Panc1 (cell line): ENCODE data around the gene CCR9. TPM values are rescaled to one million over a fixed set of nuclear protein-coding genes. Genes with fewer than 3 reads are reported as not detected.

Experiments
- ATAC-seq: fragments of 200-7000 bp; cut with Tn5 transposase; 2 replicates; pipeline ENCODE4 v1.9.1; 2020; ENCODE audit warnings: mild to moderate bottlenecking, moderate library complexity
- BruUV-seq: library from RNA; stranded (reverse); fragments of 400-500 nt; replicated peaks from 2 replicates; lab custom pipeline; 2021; lab: Mats Ljungman, UMichigan
- CTCF ChIA-PET: fragments of 300-600 bp; sonication (Branson Sonifier 250); formaldehyde crosslinking; loops from one replicate; lab custom pipeline; 2022; ENCODE audit warnings: antibody characterized with exemption; lab: Charles Lee
- POLR2A ChIA-PET: fragments of 300-600 bp; sonication (Branson Sonifier 250); formaldehyde crosslinking; loops from one replicate; lab custom pipeline; 2022; ENCODE audit warnings: antibody characterized with exemption; lab: Charles Lee
- DNase-seq: peaks from one replicate; pipeline ENCODE4 v3.0.0-alpha.2; 2010; ENCODE audit warnings: low read depth, low spot score
- H3K27ac ChIP-seq: 2 replicates; pipeline ENCODE4 v1.5.1; 2011; ENCODE audit warnings: mild to moderate bottlenecking, low read length, inconsistent platforms
- H3K27me3 ChIP-seq: fragments of 200-500 bp; sonication (Bioruptor generic); 2 replicates; pipeline ENCODE4 v1.6.0; 2014; ENCODE audit warnings: low read length, inconsistent platforms; ENCODE audit not compliant: control insufficient read depth, insufficient read depth
- H3K36me3 ChIP-seq: fragments of 200-500 bp; sonication (Bioruptor generic); 2 replicates; pipeline ENCODE4 v1.5.1; 2014; ENCODE audit warnings: inconsistent platforms, mild to moderate bottlenecking, low read length, moderate library complexity; ENCODE audit not compliant: control insufficient read depth, insufficient read depth
- H3K4me1 ChIP-seq: 2 replicates; pipeline ENCODE4 v1.5.1; 2011; ENCODE audit warnings: inconsistent platforms, mild to moderate bottlenecking, low read length, moderate library complexity; ENCODE audit not compliant: control insufficient read depth, insufficient read depth
- H3K4me3 ChIP-seq, 2 experiments: 2 replicates each; pipeline ENCODE4 v1.5.1; 2011 to 2012; ENCODE audit warnings: low read depth in 2 of 2, low read length in 2 of 2, mild to moderate bottlenecking in 2 of 2, inconsistent platforms in 1 of 2, moderate library complexity in 1 of 2
- H3K9me3 ChIP-seq: fragments of 200-500 bp; sonication (Bioruptor generic); 2 replicates; pipeline ENCODE4 v1.5.1; 2014; ENCODE audit warnings: low read depth, mild to moderate bottlenecking, inconsistent platforms, low read length, moderate library complexity; ENCODE audit not compliant: control insufficient read depth, insufficient read depth
- POLR2AphosphoS5 ChIP-seq: IDR thresholded peaks from 2 replicates; pipeline ENCODE4 v1.6.1; 2012; ENCODE audit warnings: mild to moderate bottlenecking, low read depth, low read length, moderate library complexity
- SIN3A ChIP-seq: IDR thresholded peaks from 2 replicates; pipeline ENCODE4 v1.6.1; 2012; ENCODE audit warnings: low read depth, mild to moderate bottlenecking, low read length, moderate library complexity, borderline replicate concordance; ENCODE audit not compliant: insufficient read depth
- TCF7L2 ChIP-seq: IDR thresholded peaks from 2 replicates; pipeline ENCODE4 v1.6.1; 2011; ENCODE audit warnings: mild to moderate bottlenecking, low read depth, low read length, inconsistent platforms
- in situ Hi-C: cut with HindIII; loops from 2 replicates; pipeline ENCODE4 v1.10.0; 2016; ENCODE audit warnings: low sequenced_read_pairs, low pct_unique_long_range_greater_than_20kb
- intact Hi-C: fragments of 100-400 bp; cut with micrococcal nuclease; formaldehyde crosslinking; loops from one replicate; pipeline ENCODE4 v1.10.0; 2022; ENCODE audit not compliant: unreplicated experiment
- total RNA-seq: library from RNA; stranded (reverse); gene quantifications from one replicate; pipeline ENCODE4 v1.2.1, GENCODE V29; 2021; ENCODE audit not compliant: unreplicated experiment
- TF ChIP-seq, protein P1 (sequence below), 2 experiments: IDR thresholded peaks; 2 replicates each; pipeline ENCODE4 v1.6.1; 2011 to 2012; ENCODE audit warnings: low read depth in 2 of 2, control low read depth in 1 of 2, low read length in 1 of 2, mild to moderate bottlenecking in 1 of 2, moderate library complexity in 1 of 2; ENCODE audit not compliant: insufficient read depth in 1 of 2
- TF ChIP-seq, protein P2 (sequence below): fragments of 450-650 bp; IDR thresholded peaks from 2 replicates; pipeline ENCODE4 v1.5.1; 2017; ENCODE audit warnings: mild to moderate bottlenecking

CCR9 gene
- total RNA-seq, 1 experiment from 2014 or later: not detected

DNA sequence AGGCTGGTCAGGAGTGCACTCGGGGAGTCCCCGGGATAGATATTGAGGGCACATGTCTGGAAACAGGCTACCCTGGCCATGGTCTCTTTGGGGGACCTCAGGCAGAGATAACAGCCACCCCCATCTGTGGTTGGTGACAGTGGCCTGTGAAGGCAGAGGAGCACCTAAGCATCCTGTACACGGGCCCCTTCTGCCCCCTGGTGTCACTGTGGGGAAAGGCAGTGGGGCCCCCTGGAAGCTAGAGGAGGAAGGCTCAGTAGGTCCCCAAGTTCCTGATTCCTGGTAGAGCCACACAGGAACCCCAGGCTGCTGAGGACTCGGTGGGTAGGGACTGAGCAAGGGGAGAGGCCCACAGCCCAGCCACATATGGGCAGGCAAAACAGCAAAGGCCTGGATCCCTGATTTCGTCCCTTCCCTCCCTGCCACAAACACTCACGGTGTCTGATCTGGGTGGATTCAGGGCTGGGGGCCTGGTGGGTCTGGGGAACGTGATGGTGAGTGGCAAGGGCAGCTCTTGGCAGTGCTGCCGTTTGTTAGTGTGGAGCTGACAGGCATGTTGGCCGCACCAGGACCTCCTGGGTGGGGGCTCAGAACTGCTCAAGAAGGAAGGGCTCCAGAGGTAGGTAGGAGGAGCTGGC is 42.8 kb downstream of the CCR9 start:
- Histone ChIP-seq H3K36me3 (no peaks in the 10 kb centered on the region), H3K4me1 (no peaks in the 10 kb centered on the region), H3K27ac (no peak overlapping the region), H3K4me3 (no peak overlapping the region), H3K27me3 (no peaks in the 10 kb centered on the region), H3K9me3 (no peaks in the 10 kb centered on the region)
- ATAC-seq: peak; percentile 91
- DNase-seq: peak; percentile 30
- CTCF ChIA-PET: interaction anchor here (0.6 to 1.0 kb wide), 3 partner anchors 88 to 180 kb away, joined by 3 to 10 read pairs (median 7); no protein-coding TSS in a partner anchor
- in situ Hi-C loops (no loop called here), intact Hi-C loops (loop anchor here (1.0 to 10.0 kb wide), 2 partner anchors 168 to 414 kb away; no protein-coding TSS in a partner anchor)
- BruUV-seq: no TSS peak
- POLR2A ChIA-PET: no interaction called here
- no peak for TF ChIP-seq POLR2AphosphoS5
- TF ChIP-seq, protein P1, sequence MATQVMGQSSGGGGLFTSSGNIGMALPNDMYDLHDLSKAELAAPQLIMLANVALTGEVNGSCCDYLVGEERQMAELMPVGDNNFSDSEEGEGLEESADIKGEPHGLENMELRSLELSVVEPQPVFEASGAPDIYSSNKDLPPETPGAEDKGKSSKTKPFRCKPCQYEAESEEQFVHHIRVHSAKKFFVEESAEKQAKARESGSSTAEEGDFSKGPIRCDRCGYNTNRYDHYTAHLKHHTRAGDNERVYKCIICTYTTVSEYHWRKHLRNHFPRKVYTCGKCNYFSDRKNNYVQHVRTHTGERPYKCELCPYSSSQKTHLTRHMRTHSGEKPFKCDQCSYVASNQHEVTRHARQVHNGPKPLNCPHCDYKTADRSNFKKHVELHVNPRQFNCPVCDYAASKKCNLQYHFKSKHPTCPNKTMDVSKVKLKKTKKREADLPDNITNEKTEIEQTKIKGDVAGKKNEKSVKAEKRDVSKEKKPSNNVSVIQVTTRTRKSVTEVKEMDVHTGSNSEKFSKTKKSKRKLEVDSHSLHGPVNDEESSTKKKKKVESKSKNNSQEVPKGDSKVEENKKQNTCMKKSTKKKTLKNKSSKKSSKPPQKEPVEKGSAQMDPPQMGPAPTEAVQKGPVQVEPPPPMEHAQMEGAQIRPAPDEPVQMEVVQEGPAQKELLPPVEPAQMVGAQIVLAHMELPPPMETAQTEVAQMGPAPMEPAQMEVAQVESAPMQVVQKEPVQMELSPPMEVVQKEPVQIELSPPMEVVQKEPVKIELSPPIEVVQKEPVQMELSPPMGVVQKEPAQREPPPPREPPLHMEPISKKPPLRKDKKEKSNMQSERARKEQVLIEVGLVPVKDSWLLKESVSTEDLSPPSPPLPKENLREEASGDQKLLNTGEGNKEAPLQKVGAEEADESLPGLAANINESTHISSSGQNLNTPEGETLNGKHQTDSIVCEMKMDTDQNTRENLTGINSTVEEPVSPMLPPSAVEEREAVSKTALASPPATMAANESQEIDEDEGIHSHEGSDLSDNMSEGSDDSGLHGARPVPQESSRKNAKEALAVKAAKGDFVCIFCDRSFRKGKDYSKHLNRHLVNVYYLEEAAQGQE (IDR thresholded peaks at IDR 0.05; ENCODE audit: insufficient read depth in 1 of 2, low read depth in 2 of 2, low read length in 1 of 2): no peak
- TF ChIP-seq, protein P2, sequence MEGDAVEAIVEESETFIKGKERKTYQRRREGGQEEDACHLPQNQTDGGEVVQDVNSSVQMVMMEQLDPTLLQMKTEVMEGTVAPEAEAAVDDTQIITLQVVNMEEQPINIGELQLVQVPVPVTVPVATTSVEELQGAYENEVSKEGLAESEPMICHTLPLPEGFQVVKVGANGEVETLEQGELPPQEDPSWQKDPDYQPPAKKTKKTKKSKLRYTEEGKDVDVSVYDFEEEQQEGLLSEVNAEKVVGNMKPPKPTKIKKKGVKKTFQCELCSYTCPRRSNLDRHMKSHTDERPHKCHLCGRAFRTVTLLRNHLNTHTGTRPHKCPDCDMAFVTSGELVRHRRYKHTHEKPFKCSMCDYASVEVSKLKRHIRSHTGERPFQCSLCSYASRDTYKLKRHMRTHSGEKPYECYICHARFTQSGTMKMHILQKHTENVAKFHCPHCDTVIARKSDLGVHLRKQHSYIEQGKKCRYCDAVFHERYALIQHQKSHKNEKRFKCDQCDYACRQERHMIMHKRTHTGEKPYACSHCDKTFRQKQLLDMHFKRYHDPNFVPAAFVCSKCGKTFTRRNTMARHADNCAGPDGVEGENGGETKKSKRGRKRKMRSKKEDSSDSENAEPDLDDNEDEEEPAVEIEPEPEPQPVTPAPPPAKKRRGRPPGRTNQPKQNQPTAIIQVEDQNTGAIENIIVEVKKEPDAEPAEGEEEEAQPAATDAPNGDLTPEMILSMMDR: peak; percentile 83
- no peak for TF ChIP-seq SIN3A

DNA sequence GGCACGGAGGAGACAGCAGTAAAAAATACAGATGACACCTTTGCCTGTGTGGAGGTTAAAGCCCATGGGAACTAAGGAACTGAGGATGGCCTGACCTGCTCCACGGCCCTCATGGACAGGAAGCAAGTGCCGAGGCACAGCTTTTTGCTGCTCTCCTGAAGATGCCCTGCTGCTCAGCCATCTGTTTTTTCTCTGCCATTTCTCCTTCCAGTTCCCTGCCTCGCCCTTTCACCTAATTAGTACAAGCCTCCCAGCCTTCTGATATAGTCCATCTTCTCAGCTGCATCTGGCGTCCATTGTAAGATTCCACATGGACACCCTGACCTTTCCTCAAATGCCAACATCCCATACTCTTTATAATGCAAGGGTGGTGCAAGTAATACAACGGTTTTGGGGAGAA is 45.2 kb downstream of the CCR9 start:
- intact Hi-C loops: loop anchor here (10.0 kb wide), 1 partner anchor 443 kb away; the partner anchor contains the start of gene CCR5
- TF ChIP-seq, protein P2: no peak
- TF ChIP-seq TCF7L2: no peak
- H3K4me3 ChIP-seq: no peak overlapping the region
- no peaks in the 10 kb centered on the region for H3K9me3 ChIP-seq
- no peak overlapping the region for H3K27ac ChIP-seq
- no peaks in the 10 kb centered on the region for H3K4me1 ChIP-seq
- ATAC-seq: no peak
- ChIA-PET CTCF (no interaction called here), POLR2A (no interaction called here)
- no peaks in the 10 kb centered on the region for H3K36me3 ChIP-seq
- DNase-seq: no peak
- no TSS peak for BruUV-seq
- in situ Hi-C loops: no loop called here
- H3K27me3 ChIP-seq: no peaks in the 10 kb centered on the region
